GM23338 (cell line): Measurements from ENCODE around the gene SEMA3E.

Experiments used
- CREB1 ChIP-seq: fragments of 250-450 bp; sonication (Bioruptor Pico); IDR thresholded peaks from 2 replicates; pipeline ENCODE4 v1.5.0; 2020; ENCODE audit warnings: low read depth, mild to moderate bottlenecking, moderate library complexity
- EZH2 ChIP-seq: fragments of 200-600 bp; sonication (generic); IDR thresholded peaks from one replicate; pipeline ENCODE4 v1.8.0; 2017; ENCODE audit warnings: antibody characterized with exemption, mild to moderate bottlenecking, low read depth; ENCODE audit not compliant: unreplicated experiment
- EZH2phosphoT487 ChIP-seq: fragments of 200-600 bp; sonication (generic); IDR thresholded peaks from one replicate; pipeline ENCODE4 v1.8.1; 2018; ENCODE audit warnings: antibody characterized with exemption; ENCODE audit not compliant: unreplicated experiment
- JUNB ChIP-seq: IDR thresholded peaks from one replicate; pipeline ENCODE4 v1.6.1; 2016; ENCODE audit warnings: antibody characterized with exemption; ENCODE audit not compliant: unreplicated experiment
- NANOG ChIP-seq: IDR thresholded peaks from 2 replicates; pipeline ENCODE4 v1.6.1; 2016; ENCODE audit warnings: antibody characterized with exemption, borderline replicate concordance
- POLR2AphosphoS5 ChIP-seq: IDR thresholded peaks from 2 replicates; pipeline ENCODE4 v1.6.1; 2016; ENCODE audit warnings: antibody characterized with exemption, low read depth
- REST ChIP-seq: IDR thresholded peaks from one replicate; pipeline ENCODE4 v1.6.1; 2018; ENCODE audit warnings: antibody characterized with exemption; ENCODE audit not compliant: unreplicated experiment
- STAT1 ChIP-seq: IDR thresholded peaks from one replicate; pipeline ENCODE4 v1.6.1; 2016; ENCODE audit warnings: antibody characterized with exemption; ENCODE audit not compliant: unreplicated experiment
- ZNF114 ChIP-seq: fragments of 250-450 bp; sonication (Bioruptor Pico); IDR thresholded peaks from 2 replicates; pipeline ENCODE4 v1.5.0; 2020; ENCODE audit warnings: mild to moderate bottlenecking, moderate library complexity
- ZNF331 ChIP-seq: fragments of 250-450 bp; sonication (Bioruptor Pico); IDR thresholded peaks from 2 replicates; pipeline ENCODE4 v1.5.0; 2020; ENCODE audit warnings: low read depth, mild to moderate bottlenecking, moderate library complexity
- TF ChIP-seq, protein P1 (sequence below), 2 experiments: fragments of 200-600 bp in 1 of 2; sonication (generic) in 1 of 2; conservative IDR thresholded peaks; 2 replicates each; pipeline versions ENCODE4 v1.5.1 to v1.6.1; 2016 to 2017; ENCODE audit warnings: antibody characterized with exemption in 2 of 2, low read depth in 2 of 2, mild to moderate bottlenecking in 2 of 2, moderate library complexity in 1 of 2
- TF ChIP-seq, protein P2 (sequence below): IDR thresholded peaks from 2 replicates; pipeline ENCODE4 v1.6.1; 2016; ENCODE audit warnings: antibody characterized with exemption
- TF ChIP-seq, protein P3 (sequence below): fragments of 250-450 bp; sonication (Bioruptor Pico); IDR thresholded peaks from 2 replicates; pipeline ENCODE4 v1.5.0; 2020; ENCODE audit warnings: mild to moderate bottlenecking, moderate library complexity

DNA sequence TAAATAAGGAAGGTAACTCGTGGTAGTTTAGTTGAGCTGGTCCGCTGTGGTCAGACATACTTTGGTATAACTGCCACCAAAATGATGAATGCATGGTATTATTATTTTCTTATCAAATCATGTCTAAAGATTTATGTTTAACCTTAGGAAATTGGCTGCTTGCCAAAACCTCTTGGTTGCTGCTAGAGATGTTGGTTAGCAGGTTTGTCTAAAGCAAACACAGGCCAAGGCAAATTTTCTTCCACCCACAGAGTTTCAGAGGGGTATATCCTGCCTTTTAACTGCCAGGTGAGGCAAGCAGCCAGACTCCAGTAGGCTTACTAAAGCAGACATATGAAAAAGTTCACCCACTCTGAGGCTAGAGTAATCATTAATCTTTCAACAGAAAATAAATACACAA is 101.4 kb downstream of the SEMA3E start:
- TF ChIP-seq, protein P1, sequence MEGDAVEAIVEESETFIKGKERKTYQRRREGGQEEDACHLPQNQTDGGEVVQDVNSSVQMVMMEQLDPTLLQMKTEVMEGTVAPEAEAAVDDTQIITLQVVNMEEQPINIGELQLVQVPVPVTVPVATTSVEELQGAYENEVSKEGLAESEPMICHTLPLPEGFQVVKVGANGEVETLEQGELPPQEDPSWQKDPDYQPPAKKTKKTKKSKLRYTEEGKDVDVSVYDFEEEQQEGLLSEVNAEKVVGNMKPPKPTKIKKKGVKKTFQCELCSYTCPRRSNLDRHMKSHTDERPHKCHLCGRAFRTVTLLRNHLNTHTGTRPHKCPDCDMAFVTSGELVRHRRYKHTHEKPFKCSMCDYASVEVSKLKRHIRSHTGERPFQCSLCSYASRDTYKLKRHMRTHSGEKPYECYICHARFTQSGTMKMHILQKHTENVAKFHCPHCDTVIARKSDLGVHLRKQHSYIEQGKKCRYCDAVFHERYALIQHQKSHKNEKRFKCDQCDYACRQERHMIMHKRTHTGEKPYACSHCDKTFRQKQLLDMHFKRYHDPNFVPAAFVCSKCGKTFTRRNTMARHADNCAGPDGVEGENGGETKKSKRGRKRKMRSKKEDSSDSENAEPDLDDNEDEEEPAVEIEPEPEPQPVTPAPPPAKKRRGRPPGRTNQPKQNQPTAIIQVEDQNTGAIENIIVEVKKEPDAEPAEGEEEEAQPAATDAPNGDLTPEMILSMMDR (conservative IDR thresholded peaks at IDR 0.05; ENCODE audit: low read depth in 2 of 2), result no peak
- no peak for TF ChIP-seq EZH2phosphoT487
- TF ChIP-seq CREB1 (CRISPR knock-in tag), result no peak
- no peak for TF ChIP-seq JUNB
- TF ChIP-seq POLR2AphosphoS5, result no peak
- TF ChIP-seq ZNF114 (CRISPR knock-in tag), result no peak
- TF ChIP-seq EZH2, result no peak
- no peak for TF ChIP-seq REST
- TF ChIP-seq, protein P2, sequence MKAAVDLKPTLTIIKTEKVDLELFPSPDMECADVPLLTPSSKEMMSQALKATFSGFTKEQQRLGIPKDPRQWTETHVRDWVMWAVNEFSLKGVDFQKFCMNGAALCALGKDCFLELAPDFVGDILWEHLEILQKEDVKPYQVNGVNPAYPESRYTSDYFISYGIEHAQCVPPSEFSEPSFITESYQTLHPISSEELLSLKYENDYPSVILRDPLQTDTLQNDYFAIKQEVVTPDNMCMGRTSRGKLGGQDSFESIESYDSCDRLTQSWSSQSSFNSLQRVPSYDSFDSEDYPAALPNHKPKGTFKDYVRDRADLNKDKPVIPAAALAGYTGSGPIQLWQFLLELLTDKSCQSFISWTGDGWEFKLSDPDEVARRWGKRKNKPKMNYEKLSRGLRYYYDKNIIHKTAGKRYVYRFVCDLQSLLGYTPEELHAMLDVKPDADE, result no peak
- no peak for TF ChIP-seq NANOG
- TF ChIP-seq ZNF331, result no peak
- no peak for TF ChIP-seq STAT1
- TF ChIP-seq, protein P3, sequence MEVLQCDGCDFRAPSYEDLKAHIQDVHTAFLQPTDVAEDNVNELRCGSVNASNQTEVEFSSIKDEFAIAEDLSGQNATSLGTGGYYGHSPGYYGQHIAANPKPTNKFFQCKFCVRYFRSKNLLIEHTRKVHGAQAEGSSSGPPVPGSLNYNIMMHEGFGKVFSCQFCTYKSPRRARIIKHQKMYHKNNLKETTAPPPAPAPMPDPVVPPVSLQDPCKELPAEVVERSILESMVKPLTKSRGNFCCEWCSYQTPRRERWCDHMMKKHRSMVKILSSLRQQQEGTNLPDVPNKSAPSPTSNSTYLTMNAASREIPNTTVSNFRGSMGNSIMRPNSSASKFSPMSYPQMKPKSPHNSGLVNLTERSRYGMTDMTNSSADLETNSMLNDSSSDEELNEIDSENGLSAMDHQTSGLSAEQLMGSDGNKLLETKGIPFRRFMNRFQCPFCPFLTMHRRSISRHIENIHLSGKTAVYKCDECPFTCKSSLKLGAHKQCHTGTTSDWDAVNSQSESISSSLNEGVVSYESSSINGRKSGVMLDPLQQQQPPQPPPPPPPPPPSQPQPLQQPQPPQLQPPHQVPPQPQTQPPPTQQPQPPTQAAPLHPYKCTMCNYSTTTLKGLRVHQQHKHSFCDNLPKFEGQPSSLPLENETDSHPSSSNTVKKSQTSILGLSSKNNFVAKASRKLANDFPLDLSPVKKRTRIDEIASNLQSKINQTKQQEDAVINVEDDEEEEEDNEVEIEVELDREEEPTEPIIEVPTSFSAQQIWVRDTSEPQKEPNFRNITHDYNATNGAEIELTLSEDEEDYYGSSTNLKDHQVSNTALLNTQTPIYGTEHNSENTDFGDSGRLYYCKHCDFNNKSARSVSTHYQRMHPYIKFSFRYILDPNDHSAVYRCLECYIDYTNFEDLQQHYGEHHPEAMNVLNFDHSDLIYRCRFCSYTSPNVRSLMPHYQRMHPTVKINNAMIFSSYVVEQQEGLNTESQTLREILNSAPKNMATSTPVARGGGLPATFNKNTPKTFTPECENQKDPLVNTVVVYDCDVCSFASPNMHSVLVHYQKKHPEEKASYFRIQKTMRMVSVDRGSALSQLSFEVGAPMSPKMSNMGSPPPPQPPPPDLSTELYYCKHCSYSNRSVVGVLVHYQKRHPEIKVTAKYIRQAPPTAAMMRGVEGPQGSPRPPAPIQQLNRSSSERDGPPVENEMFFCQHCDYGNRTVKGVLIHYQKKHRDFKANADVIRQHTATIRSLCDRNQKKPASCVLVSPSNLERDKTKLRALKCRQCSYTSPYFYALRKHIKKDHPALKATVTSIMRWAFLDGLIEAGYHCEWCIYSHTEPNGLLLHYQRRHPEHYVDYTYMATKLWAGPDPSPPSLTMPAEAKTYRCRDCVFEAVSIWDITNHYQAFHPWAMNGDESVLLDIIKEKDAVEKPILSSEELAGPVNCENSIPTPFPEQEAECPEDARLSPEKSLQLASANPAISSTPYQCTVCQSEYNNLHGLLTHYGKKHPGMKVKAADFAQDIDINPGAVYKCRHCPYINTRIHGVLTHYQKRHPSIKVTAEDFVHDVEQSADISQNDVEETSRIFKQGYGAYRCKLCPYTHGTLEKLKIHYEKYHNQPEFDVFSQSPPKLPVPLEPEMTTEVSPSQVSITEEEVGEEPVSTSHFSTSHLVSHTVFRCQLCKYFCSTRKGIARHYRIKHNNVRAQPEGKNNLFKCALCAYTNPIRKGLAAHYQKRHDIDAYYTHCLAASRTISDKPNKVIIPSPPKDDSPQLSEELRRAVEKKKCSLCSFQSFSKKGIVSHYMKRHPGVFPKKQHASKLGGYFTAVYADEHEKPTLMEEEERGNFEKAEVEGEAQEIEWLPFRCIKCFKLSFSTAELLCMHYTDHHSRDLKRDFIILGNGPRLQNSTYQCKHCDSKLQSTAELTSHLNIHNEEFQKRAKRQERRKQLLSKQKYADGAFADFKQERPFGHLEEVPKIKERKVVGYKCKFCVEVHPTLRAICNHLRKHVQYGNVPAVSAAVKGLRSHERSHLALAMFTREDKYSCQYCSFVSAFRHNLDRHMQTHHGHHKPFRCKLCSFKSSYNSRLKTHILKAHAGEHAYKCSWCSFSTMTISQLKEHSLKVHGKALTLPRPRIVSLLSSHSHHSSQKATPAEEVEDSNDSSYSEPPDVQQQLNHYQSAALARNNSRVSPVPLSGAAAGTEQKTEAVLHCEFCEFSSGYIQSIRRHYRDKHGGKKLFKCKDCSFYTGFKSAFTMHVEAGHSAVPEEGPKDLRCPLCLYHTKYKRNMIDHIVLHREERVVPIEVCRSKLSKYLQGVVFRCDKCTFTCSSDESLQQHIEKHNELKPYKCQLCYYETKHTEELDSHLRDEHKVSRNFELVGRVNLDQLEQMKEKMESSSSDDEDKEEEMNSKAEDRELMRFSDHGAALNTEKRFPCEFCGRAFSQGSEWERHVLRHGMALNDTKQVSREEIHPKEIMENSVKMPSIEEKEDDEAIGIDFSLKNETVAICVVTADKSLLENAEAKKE (CRISPR knock-in tag), result no peak
